DMS79 (cell line): ENCODE results near the gene SPINDOC.
"Not testable (repeated sequence)": the region's sequence is repeated elsewhere in the genome, so short reads cannot be mapped to it uniquely, and the experiment has no call there.

Experiments used
- DNase-seq: peaks from one replicate; lab custom pipeline; 2025; lab: John Stamatoyannopoulos, UW

Gene SPINDOC

GRCh38 chr11:63791495-63792167 is 21.6 kb upstream of the SPINDOC start:
- DNase-seq = no peak

- DNase-seq = no peak
Measured at GRCh38 chr11:63793161-63793560, 20.1 kb upstream of the SPINDOC start.

DNA sequence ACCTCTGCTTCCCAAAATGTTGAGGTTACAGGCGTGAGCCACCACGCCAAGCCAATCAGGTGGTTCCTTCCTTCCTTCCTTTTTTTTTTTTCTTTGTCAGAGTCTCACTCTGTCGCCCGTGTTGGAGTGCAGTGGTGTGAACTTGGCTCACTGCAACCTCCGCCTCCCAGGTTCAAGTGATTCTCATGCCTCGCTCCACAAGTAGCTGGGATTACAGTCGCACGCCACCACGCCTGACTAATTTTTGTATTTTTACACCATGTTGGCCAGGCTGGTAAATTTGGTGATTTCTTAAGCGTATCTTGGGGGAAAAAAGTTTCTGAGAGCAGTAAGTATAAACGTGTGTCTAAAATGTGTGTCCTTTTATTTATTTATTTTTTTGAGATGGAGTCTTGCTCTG is 18.2 kb upstream of the SPINDOC start:
- DNase-seq = no peak

- DNase-seq = no peak
Measured at GRCh38 chr11:63800921-63801320, 12.3 kb upstream of the SPINDOC start.

DNA sequence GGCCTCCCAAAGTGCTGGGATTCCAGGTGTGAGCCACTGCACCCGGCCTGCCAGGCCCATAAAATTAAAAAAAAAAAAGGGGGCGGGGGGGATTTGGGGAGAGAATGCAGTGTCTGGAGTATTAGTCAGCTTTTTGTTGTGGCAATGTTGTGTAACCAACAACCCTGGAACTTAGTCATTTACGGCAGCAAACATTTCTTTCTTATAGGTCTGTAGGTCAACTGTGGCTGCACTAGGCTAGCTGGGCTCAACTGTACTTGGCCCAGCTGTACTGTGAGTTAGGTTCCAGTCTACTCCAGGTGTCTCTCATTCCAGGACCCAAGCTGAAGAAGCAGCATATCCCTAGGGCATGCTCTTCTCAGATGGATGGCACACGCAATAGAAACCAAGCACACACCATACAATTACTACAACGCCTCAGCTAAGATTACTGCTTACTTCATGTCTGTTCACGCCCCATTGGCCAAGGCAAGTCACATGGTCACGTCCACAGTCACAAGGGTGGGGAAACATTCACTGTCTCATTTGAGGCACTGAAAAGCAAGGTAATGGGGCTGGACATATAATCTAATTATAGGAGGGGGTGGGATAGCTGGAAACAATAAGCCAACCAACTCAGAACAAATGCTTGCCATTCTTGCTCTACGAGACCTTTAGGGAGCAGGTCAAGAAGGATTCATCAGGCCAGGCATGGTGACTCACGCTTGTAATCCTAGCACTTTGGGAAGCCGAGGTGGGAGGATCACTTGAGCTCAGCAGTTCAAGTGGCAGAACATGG is 10.4 kb upstream of the SPINDOC start:
- no peak for DNase-seq

DNA sequence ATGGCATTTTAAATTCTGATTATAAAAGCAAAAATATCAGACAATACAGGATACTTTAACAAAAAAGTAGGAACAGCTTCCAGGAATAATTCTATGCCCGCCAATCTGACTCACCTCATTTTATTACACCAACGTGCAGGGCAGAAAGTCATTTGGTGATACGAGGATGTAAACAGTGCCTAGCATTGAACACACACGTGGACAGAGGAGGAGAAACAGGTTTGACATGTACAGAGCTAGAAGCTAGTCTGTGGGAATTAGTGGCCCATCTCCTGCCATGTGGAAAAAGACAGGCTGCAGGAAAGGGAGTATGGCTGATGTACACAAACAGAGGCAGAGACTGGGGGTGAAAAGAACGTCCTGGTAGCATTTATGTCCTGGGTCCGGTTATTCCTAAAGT is 9.0 kb upstream of the SPINDOC start:
- DNase-seq = no peak

- DNase-seq = no peak
Measured at GRCh38 chr11:63805844-63806415, 7.3 kb upstream of the SPINDOC start.

DNA sequence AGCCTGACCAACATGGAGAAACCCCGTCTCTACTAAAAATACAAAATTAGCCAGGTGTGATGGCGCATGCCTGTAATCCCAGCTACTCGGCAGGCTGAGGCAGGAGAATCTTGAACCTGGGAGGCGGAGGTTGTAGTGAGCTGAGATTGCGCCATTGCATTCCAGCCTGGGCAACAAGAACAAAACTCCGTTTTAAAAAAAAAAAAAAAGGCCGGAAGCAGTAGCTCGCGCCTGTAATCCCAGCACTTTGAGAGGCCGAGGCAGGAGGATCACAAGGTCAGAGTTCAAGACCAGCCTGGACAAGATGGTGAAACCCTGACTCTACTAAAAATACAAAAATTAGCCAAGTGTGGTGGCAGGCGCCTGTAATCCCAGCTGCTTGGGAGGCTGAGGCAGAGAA is 2.9 kb upstream of the SPINDOC start:
- DNase-seq = not testable (repeated sequence)

DNA sequence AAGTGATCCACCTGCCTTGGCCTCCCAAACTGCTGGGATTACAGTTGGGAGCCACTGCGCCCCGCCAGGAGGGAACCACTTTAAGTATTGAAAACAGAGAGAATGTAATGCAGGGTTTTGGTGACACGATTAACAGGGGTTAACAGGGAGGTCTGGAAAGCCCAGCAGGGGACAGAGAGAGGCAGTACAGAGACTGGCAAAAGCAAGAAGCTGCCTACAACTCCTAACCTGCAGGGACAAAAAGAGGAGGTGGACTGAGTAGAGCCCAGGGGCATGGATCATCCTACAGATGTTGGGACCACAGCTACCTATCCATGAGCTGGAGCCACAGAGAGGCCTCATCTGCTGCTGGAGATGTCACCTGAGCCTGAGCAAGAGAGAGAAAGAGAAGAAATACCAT is 1.7 kb upstream of the SPINDOC start:
- no peak for DNase-seq

- DNase-seq = peak; percentile 13
Measured at GRCh38 chr11:63813563-63814382, 517 bp downstream of the SPINDOC start.

GRCh38 chr11:63814383-63814736 is 1.1 kb downstream of the SPINDOC start:
- DNase-seq = no peak

DNA sequence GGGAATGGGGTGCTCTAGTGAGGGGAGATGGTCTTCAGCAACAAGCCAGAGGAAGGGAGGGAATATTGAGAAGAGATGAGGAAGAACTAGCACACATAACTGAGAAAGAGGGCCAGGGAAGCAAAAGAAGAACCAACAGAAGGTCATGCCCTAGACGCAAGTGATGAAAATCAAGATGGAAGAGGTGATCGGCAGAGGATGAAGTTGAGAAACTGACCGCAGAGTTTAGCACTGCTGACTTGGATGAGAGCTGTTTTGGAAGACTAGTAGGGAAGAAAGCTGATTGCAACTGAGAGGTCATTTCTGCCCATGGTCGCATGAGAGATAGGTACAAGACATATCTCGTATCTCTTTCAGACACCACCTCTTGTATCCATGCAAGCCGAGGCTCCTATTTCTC is 2.9 kb downstream of the SPINDOC start:
- no peak for DNase-seq

- DNase-seq = no peak
Measured at GRCh38 chr11:63816732-63817131, 3.5 kb downstream of the SPINDOC start.

GRCh38 chr11:63817758-63818498 is 4.7 kb downstream of the SPINDOC start:
- no peak for DNase-seq

DNA sequence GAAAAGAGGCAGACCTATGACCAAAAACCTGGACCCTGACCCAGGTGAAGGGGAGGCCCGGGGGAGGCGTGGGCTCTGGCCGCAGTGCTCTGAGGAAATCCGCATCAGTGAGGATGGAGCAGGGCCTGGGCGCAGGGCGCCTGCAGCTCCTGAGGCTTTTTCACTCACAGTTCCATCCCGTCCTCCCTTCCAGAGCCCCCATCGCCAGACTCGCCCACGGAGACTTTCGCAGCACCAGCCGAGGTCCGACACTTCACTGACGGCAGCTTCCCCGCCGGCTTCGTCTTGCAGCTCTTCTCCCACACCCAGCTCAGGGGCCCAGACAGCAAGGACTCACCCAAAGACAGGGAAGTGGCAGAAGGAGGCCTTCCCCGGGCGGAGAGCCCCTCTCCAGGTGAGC is 5.4 kb downstream of the SPINDOC start:
- DNase-seq = no peak

- DNase-seq = no peak
Measured at GRCh38 chr11:63821411-63821810, 8.2 kb downstream of the SPINDOC start.

DNA sequence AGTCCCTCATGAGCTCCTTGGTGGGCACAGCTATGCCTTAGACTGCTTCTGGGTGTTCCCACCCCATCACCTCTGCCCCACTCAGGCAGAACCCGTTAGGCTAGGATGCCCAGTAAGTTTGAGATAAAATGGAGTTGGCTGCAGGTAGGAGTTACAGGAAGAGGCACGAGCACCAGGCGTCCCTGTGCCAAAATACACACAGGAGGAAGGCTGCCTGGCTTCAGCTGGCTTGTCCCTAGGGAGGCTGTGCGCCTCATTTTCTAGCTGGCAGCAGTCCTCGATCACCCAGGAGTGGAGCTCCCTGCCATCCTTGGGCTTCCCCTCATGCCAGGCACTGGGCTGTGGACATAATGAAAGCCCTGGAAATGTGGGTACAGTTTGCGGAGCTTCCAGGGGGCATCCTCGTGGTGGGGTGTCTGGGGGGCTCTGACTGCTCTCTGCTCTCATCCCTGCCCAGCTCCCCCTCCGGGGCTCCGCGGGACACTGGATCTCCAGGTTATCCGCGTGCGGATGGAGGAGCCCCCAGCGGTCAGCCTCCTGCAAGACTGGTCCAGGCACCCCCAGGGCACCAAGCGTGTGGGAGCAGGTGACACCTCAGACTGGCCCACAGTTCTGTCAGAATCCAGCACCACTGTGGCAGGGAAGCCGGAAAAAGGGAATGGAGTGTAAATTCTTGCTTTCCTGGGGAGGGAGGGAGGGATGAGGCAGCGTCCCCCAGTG is 13.4 kb downstream of the SPINDOC start:
- DNase-seq = no peak

- DNase-seq = no peak
Measured at GRCh38 chr11:63829823-63830489, 16.7 kb downstream of the SPINDOC start.

GRCh38 chr11:63831326-63831725 is 18.1 kb downstream of the SPINDOC start:
- DNase-seq = no peak

- no peak for DNase-seq
Measured at GRCh38 chr11:63832336-63832735, 19.1 kb downstream of the SPINDOC start.

DNA sequence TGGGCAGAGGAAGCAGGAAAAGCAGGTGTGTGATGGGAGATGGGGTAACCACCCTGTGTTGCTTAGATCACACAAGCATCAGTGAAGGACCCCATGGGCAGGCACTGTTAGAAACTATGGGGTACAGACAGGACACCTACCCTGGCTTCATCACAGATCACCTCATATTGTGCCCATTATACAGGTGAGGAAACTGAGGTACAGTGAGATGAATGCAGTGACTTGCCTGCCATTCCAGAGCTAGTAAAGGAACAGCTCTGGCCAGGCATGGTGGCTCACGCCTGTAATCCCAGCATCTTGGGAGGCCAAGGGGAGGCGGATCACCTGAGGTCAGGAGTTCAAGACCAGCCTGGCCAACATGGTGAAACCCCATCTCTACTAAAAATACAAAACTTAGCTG is 19.8 kb downstream of the SPINDOC start:
- DNase-seq = no peak
